GM12801 (cell line): ENCODE data around the gene FN1.

Experiments
- TF ChIP-seq, protein P1 (sequence below): IDR thresholded peaks from one replicate; pipeline ENCODE4 v1.5.1; 2011; ENCODE audit warnings: control low read depth; ENCODE audit not compliant: insufficient read length; ENCODE audit errors: extremely low read depth

FN1 gene

DNA sequence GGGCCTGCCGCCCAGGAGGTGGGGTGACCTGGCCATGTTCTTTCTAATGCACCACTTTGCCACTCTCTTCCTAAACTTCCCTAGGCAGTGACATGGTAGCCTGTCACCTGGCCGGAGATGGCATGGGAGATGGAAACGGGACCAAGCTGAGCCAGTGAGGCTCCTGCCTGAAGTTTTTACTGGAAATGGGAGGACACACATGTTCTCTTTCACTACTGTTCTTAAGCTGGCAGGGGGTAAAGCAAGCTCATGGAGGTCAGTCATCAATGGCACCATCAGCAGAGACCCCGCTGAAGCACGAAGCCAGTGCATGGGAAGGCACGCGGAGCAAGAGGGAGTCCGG lies 73.3 kb downstream of the FN1 start:
- TF ChIP-seq, protein P1, sequence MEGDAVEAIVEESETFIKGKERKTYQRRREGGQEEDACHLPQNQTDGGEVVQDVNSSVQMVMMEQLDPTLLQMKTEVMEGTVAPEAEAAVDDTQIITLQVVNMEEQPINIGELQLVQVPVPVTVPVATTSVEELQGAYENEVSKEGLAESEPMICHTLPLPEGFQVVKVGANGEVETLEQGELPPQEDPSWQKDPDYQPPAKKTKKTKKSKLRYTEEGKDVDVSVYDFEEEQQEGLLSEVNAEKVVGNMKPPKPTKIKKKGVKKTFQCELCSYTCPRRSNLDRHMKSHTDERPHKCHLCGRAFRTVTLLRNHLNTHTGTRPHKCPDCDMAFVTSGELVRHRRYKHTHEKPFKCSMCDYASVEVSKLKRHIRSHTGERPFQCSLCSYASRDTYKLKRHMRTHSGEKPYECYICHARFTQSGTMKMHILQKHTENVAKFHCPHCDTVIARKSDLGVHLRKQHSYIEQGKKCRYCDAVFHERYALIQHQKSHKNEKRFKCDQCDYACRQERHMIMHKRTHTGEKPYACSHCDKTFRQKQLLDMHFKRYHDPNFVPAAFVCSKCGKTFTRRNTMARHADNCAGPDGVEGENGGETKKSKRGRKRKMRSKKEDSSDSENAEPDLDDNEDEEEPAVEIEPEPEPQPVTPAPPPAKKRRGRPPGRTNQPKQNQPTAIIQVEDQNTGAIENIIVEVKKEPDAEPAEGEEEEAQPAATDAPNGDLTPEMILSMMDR, result no peak

DNA sequence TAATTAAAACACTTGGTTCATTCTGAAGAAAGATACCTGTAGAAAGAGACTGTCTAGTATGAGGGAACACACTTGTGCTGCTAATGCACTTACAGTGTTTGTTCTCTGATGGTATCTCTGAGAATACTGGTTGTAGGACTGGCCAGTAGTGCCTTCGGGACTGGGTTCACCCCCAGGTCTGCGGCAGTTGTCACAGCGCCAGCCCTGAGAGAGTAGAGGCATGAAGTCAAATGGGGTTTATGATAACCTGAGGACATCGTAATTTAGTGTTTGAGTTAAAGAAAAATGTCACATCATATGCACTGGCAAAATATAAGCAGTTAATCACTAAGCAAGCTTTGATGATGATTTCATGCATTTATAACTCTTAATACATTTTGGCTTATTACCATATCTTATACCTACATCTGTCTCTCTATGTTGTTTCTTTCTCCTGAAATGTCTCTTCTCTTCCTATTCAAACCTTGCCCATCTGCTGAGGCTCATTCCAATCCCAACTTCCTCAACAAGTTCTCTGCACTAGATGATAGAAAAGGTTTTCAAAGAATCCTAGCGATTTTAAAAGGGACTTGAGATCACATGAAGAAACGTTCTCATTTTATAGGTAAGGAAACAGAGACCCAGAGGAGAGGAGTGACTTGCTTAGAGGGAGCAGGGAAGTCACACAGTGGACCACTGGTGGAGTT lies 73.8 kb downstream of the FN1 start:
- TF ChIP-seq, protein P1, result no peak

DNA sequence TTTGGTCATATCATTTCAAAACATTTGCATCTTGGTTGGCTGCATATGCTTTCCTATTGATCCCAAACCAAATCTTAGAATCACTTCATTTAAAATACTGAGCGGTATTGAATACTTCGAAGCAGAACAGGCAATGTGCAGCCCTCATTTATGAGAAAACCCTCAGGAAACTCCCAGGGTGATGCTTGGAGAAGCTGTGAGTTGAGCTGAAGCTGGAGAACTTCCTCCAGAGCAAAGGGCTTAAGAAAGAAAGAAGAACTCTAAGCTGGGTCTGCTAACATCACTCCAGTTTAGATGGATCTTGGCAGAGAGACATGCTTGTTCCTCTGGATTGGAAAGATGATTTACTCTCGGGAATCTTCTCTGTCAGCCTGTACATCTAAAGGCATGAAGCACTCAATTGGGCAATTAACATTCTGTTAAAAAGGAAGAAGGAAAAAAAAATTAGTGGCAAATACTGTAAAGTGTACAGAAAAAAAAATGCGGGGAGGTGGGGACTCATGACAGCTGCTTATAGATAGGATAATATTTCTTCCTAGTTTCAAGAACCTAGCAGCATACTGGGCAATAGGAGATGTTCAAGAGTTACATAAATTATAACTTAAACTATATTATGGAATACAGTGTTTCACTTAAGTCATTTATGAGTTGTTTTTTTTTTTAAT lies 74.5 kb downstream of the FN1 start:
- TF ChIP-seq, protein P1, result no peak

DNA sequence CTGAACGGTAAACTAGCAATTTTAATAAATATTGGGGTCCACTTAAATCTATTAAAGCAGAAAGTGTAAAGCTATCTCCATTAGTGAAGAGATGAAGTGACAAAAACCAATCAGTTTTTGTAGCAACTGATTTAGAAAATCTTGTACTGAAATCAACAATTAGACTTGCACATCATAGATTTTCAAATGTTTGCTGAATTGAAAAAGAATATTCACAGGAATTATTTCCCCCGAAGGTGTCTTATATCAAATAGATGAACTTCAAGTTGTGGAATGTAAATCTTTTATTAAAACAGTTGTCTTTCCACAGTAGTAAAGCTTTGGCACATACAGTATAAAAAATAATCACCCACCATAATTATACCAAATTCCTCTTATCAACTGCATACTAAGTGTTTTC lies 75.3 kb downstream of the FN1 start:
- TF ChIP-seq, protein P1, result no peak

DNA sequence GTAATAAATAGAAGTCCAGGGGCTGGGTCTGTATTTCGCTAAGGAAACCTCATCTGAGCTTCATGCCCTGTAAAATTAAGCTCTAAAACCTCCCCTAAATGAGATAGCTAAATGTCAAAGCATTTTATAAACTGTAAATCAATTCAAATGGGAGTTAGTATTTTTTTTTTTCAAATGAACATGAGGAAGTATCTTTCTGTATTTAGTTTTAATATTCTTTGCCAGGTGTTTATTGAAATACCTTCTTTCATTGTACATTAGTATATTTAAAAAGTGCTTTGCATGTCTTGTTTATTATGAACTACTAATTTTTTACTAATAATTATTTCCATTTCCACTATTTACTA lies 76.3 kb downstream of the FN1 start:
- TF ChIP-seq, protein P1, result no peak

DNA sequence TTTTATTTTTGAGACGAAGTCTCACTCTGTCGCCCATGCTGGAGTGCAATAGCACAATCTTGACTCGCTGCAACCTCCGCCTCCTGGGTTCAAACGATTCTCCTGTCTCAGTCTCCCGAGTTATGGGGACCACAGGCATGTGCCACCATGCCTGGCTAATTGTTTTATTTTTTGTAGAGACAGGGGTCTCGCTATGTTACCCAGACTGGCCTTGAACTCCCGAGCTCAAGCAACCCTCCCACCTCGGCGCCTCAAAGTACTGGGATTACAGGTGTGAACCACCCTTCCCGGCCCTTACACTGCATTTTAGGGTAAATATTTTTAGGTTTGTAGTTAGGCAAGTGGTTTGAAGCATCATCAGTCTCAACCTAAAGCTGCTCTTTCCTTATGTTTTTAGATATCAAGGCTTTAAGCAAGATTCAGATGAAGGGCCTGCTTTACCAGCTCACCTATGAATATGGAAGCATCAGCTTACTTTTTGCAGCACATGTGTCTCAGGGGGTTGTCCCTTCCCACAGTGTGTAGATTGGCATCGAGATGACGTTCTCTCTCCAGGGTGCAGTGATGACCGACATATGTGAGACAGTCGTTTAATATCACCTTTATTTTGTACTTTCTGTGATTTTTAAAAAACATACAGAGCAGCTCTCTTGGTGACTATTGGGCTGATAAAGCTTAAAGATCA lies 76.8 kb downstream of the FN1 start:
- TF ChIP-seq, protein P1, result no peak

DNA sequence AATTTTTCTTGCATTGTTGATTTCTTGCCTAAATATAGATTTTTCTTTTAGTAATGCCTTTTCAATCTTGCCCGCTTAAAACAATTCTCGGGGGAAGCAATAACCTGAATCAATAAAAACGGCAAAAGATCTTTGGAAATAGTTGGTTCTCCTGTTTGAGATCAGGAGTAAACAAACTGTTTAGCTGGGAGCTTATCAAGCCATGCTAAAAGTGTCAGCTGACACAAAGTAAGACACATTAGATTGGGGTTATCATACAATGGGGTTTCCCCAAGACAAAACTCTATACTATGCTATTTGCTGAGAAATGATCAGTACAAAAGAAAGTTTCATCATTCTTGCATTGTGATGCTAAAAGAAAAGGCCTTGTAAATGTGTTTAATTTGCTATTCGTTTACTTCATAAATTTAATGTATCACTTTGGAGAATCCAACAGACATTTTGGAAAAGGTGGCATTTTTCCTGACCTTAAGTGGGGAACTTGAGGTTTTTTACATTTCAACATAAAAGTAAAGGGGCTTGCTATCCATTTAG lies 77.5 kb downstream of the FN1 start:
- TF ChIP-seq, protein P1, result no peak
